OCI-LY1 (cell line): Measurements from ENCODE around the gene PLEKHA7.

Experiments used
- EZH2 ChIP-seq: fragments of 200-600 bp; sonication (generic), shearing (Covaris generic); IDR thresholded peaks from 2 replicates; pipeline ENCODE4 v1.8.0; 2017; ENCODE audit warnings: borderline replicate concordance, mixed run types, mild to moderate bottlenecking, antibody characterized with exemption, low read length, moderate library complexity, mixed read lengths
- TF ChIP-seq, protein P1 (sequence below): fragments of 200-600 bp; sonication (generic), shearing (Covaris generic); IDR thresholded peaks from 2 replicates; pipeline ENCODE4 v1.5.1; 2017; ENCODE audit warnings: mild to moderate bottlenecking, antibody characterized with exemption, low read length, moderate library complexity, mixed read lengths

DNA sequence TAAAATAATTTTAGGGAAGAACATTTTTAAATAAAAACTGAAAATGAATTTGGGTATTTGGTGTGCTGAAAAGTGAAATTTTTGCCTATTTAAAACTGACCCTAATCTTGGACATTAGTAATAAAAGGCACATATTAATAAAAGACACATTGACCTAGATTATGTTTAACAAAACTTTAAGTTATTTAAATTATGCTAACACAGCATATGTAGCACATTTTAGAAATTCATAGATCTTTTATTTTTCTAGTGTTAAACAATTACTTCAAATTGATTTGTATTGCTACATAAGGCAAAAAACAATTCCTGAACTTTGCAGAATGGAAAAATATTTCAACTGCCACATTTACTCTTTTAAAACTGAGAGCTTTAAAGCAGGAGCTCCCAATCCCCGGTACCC lies 265.1 kb downstream of the PLEKHA7 start:
- TF ChIP-seq, protein P1, sequence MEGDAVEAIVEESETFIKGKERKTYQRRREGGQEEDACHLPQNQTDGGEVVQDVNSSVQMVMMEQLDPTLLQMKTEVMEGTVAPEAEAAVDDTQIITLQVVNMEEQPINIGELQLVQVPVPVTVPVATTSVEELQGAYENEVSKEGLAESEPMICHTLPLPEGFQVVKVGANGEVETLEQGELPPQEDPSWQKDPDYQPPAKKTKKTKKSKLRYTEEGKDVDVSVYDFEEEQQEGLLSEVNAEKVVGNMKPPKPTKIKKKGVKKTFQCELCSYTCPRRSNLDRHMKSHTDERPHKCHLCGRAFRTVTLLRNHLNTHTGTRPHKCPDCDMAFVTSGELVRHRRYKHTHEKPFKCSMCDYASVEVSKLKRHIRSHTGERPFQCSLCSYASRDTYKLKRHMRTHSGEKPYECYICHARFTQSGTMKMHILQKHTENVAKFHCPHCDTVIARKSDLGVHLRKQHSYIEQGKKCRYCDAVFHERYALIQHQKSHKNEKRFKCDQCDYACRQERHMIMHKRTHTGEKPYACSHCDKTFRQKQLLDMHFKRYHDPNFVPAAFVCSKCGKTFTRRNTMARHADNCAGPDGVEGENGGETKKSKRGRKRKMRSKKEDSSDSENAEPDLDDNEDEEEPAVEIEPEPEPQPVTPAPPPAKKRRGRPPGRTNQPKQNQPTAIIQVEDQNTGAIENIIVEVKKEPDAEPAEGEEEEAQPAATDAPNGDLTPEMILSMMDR = no peak
- no peak for TF ChIP-seq EZH2
